HCT116 (cell line): Measurements from ENCODE around the gene ILDR1. TPM values are rescaled to one million over a fixed set of nuclear protein-coding genes. Genes with fewer than 3 reads are reported as not detected.

Experiments
- ATAC-seq: fragments of 200-7000 bp; cut with Tn5 transposase; 2 replicates; pipeline ENCODE4 v1.9.1; 2020; ENCODE audit warnings: mild to moderate bottlenecking, moderate library complexity
- BruUV-seq: library from RNA; stranded (reverse); fragments of 400-500 nt; replicated peaks from 2 replicates; lab custom pipeline; 2021; lab: Mats Ljungman, UMichigan
- CTCF ChIA-PET: fragments of 300-600 bp; sonication (Branson Sonifier 250); formaldehyde crosslinking; loops from one replicate; lab custom pipeline; 2021; ENCODE audit warnings: antibody characterized with exemption; lab: Charles Lee
- POLR2A ChIA-PET: fragments of 300-600, 350-600 bp; sonication (Branson Sonifier 250); formaldehyde crosslinking; loops from one replicate; lab custom pipeline; 2021; ENCODE audit warnings: antibody characterized with exemption; lab: Charles Lee
- RAD21 ChIA-PET, 2 experiments: fragments of 300-600 bp; sonication (Branson Sonifier 250); formaldehyde crosslinking; loops; one replicate each; lab custom pipeline; 2023; ENCODE audit warnings: low total read pairs in 2 of 2; ENCODE audit not compliant: uncharacterized antibody in 2 of 2, unreplicated experiment in 2 of 2, low non-redundant PET in 1 of 2; lab: Charles Lee
- DNase-seq: peaks from one replicate; pipeline ENCODE4 v3.0.0-alpha.2; 2010; ENCODE audit warnings: low read depth, low spot score
- H2AFZ ChIP-seq: fragments of 200-600 bp; shearing (Covaris generic), sonication (generic); 2 replicates; pipeline ENCODE4 v1.6.1; 2017; ENCODE audit warnings: low read depth, mixed run types, mixed read lengths, antibody characterized with exemption, low read length; ENCODE audit not compliant: poor library complexity, severe bottlenecking
- H3K27ac ChIP-seq: 2 replicates; pipeline ENCODE4 v1.5.1; 2012; ENCODE audit warnings: low read depth, low read length
- H3K27me3 ChIP-seq: fragments of 200-600 bp; sonication (generic); 2 replicates; pipeline ENCODE4 v1.6.1; 2016; ENCODE audit warnings: mixed run types, low read length, mixed read lengths; ENCODE audit not compliant: insufficient read depth
- H3K36me3 ChIP-seq, 2 experiments: fragments of 200-500 bp in 1 of 2; fragments of 200-600 bp in 1 of 2; sonication (Bioruptor generic) in 1 of 2; sonication (generic) in 1 of 2; 2 replicates each; pipeline versions ENCODE4 v1.5.1 to v1.6.1; 2014 to 2016; ENCODE audit warnings: low read length in 2 of 2, inconsistent platforms in 1 of 2, mixed read lengths in 1 of 2, mixed run types in 1 of 2; ENCODE audit not compliant: insufficient read depth in 2 of 2, control insufficient read depth in 1 of 2
- H3K4me1 ChIP-seq, 2 experiments: fragments of 200-600 bp in 1 of 2; sonication (generic) in 1 of 2; 2 replicates each; pipeline versions ENCODE4 v1.5.1 to v1.6.1; 2012 to 2017; ENCODE audit warnings: low read length in 2 of 2, inconsistent platforms in 1 of 2, mild to moderate bottlenecking in 1 of 2, mixed read lengths in 1 of 2, mixed run types in 1 of 2, moderate library complexity in 1 of 2; ENCODE audit not compliant: insufficient read depth in 2 of 2, control insufficient read depth in 1 of 2
- H3K4me2 ChIP-seq: fragments of 200-600 bp; sonication (generic); 2 replicates; pipeline ENCODE4 v1.6.1; 2017; ENCODE audit warnings: mixed run types, low read length, mixed read lengths
- H3K4me3 ChIP-seq, 2 experiments: fragments of 200-600 bp in 1 of 2; sonication (generic) in 1 of 2; replicated peaks in 1 of 2; 2 replicates each; pipeline ENCODE4 v1.5.1; 2011 to 2016; ENCODE audit warnings: low read length in 2 of 2, control low read depth in 1 of 2, low read depth in 1 of 2, mild to moderate bottlenecking in 1 of 2, mixed read lengths in 1 of 2, mixed run types in 1 of 2
- H3K79me2 ChIP-seq: fragments of 200-600 bp; sonication (generic); 2 replicates; pipeline ENCODE4 v1.6.1; 2017; ENCODE audit warnings: mild to moderate bottlenecking, mixed run types, low read length, moderate library complexity, mixed read lengths; ENCODE audit not compliant: insufficient read depth
- H3K9ac ChIP-seq: fragments of 200-600 bp; sonication (generic); 2 replicates; pipeline ENCODE4 v1.6.1; 2016; ENCODE audit warnings: low read length, mixed read lengths
- H3K9me2 ChIP-seq: fragments of 200-600 bp; sonication (generic), shearing (Covaris generic); 2 replicates; pipeline ENCODE4 v1.6.1; 2017; ENCODE audit warnings: mixed run types, mild to moderate bottlenecking, moderate library complexity; ENCODE audit not compliant: insufficient read depth
- H3K9me3 ChIP-seq, 2 experiments: fragments of 200-500 bp in 1 of 2; fragments of 200-600 bp in 1 of 2; sonication (Bioruptor generic) in 1 of 2; sonication (generic) in 1 of 2; 2 replicates each; pipeline ENCODE4 v1.6.1; 2014 to 2017; ENCODE audit warnings: low read length in 2 of 2, mixed read lengths in 2 of 2, inconsistent platforms in 1 of 2, low read depth in 1 of 2, mild to moderate bottlenecking in 1 of 2, mixed run types in 1 of 2, moderate library complexity in 1 of 2; ENCODE audit not compliant: control insufficient read depth in 1 of 2, insufficient read depth in 1 of 2
- H4K20me1 ChIP-seq: fragments of 200-600 bp; sonication (generic), shearing (Covaris generic); 2 replicates; pipeline ENCODE4 v1.6.1; 2017; ENCODE audit warnings: mixed run types, mild to moderate bottlenecking, moderate library complexity; ENCODE audit not compliant: insufficient read depth
- CBX3 ChIP-seq: IDR thresholded peaks from 2 replicates; pipeline ENCODE4 v1.6.1; 2012; ENCODE audit warnings: low read depth
- CTCF ChIP-seq, 3 experiments: fragments of 200-600 bp in 1 of 3; sonication (generic) in 1 of 3; IDR thresholded peaks in 2 of 3; conservative IDR thresholded peaks in 1 of 3; 2 replicates each; pipeline ENCODE4 v1.5.1; 2012 to 2017; ENCODE audit warnings: low read depth in 2 of 3, low read length in 2 of 3, antibody characterized with exemption in 1 of 3, borderline replicate concordance in 1 of 3, control low read depth in 1 of 3, mild to moderate bottlenecking in 1 of 3, mixed read lengths in 1 of 3, mixed run types in 1 of 3, moderate library complexity in 1 of 3; ENCODE audit not compliant: insufficient read depth in 1 of 3
- EGR1 ChIP-seq: IDR thresholded peaks from 2 replicates; pipeline ENCODE4 v1.6.1; 2012; ENCODE audit warnings: low read depth
- EZH2 ChIP-seq: fragments of 200-600 bp; sonication (generic); IDR thresholded peaks from 2 replicates; pipeline ENCODE4 v1.6.1; 2017; ENCODE audit warnings: antibody characterized with exemption, mixed run types
- MAX ChIP-seq: IDR thresholded peaks from 2 replicates; pipeline ENCODE4 v1.6.1; 2012
- POLR2AphosphoS5 ChIP-seq: IDR thresholded peaks from 2 replicates; pipeline ENCODE4 v1.6.1; 2011; ENCODE audit warnings: mild to moderate bottlenecking, low read depth, low read length, moderate library complexity
- RAD21 ChIP-seq: IDR thresholded peaks from 2 replicates; pipeline ENCODE4 v1.6.1; 2012; ENCODE audit warnings: low read depth, mild to moderate bottlenecking
- SIN3A ChIP-seq: IDR thresholded peaks from 2 replicates; pipeline ENCODE4 v1.6.1; 2012; ENCODE audit warnings: low read depth
- SRF ChIP-seq: IDR thresholded peaks from 2 replicates; pipeline ENCODE4 v1.6.1; 2012; ENCODE audit warnings: low read depth
- TCF7L2 ChIP-seq: IDR thresholded peaks from 2 replicates; pipeline ENCODE4 v1.7.0; 2011; ENCODE audit warnings: borderline replicate concordance, inconsistent platforms; ENCODE audit not compliant: insufficient read depth, insufficient read length; ENCODE audit errors: extremely low read depth
- YY1 ChIP-seq: IDR thresholded peaks from 2 replicates; pipeline ENCODE4 v1.6.1; 2011; ENCODE audit warnings: low read length, low read depth, moderate library complexity, mild to moderate bottlenecking; ENCODE audit not compliant: insufficient replicate concordance; ENCODE audit errors: extremely low read depth
- ZBTB33 ChIP-seq: IDR thresholded peaks from 2 replicates; pipeline ENCODE4 v1.6.1; 2011; ENCODE audit warnings: mild to moderate bottlenecking, low read length, moderate library complexity; ENCODE audit not compliant: insufficient replicate concordance; ENCODE audit errors: extremely low read depth
- ZFX ChIP-seq: fragments of 450-650 bp; IDR thresholded peaks from 2 replicates; pipeline ENCODE4 v1.6.1; 2017
- ZNF274 ChIP-seq: fragments of 200-500 bp; sonication (Bioruptor generic); IDR thresholded peaks from 2 replicates; pipeline ENCODE4 v1.6.1; 2014; ENCODE audit warnings: mild to moderate bottlenecking, low read depth, low read length, inconsistent platforms
- intact Hi-C: fragments of 100-400 bp; cut with micrococcal nuclease; formaldehyde crosslinking; loops from 2 replicates; pipeline ENCODE4 v1.10.0; 2022
- total RNA-seq: library from RNA; stranded (reverse); gene quantifications from one replicate; pipeline ENCODE4 v1.2.1, GENCODE V29; 2021; ENCODE audit not compliant: unreplicated experiment

The ILDR1 gene
- total RNA-seq, 1 experiment from 2014 or later, result 2.9 TPM

DNA sequence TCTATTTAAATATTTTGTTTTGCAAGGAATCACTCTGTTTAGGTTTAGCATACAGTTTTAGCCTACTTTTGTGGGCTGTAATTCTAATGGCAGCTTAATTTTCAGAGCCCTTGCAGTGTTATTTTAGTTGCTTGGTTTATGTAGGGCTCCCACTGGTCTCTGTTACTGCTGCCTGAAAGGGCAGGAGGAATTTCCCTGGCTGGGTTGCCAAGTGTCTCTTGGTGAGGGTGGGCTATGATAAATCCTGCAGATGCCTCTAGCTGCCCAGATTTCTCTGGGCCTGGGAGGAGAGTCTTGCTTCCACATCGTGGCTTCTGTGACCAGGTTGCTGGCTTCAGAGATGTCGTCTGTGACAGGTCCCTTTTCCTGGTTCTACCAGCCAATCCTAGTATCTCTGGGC lies 36.2 kb downstream of the ILDR1 start:
- H3K79me2 ChIP-seq, result no peaks in the 10 kb centered on the region
- no peaks in the 10 kb centered on the region for H3K9me2 ChIP-seq
- no peak for TF ChIP-seq CTCF (IDR thresholded peaks at IDR 0.05 in 2 of 3, conservative IDR thresholded peaks at IDR 0.05 in 1 of 3; ENCODE audit: borderline replicate concordance in 1 of 3, insufficient read depth in 1 of 3, low read depth in 2 of 3, low read length in 2 of 3)
- TF ChIP-seq TCF7L2, result no peak
- no peak for TF ChIP-seq ZFX
- TF ChIP-seq SRF, result no peak
- no peak for TF ChIP-seq EZH2
- BruUV-seq, result no TSS peak
- no peaks in the 10 kb centered on the region for H4K20me1 ChIP-seq
- ATAC-seq, result no peak
- H3K36me3 ChIP-seq, result no peaks in the 10 kb centered on the region
- H3K4me1 ChIP-seq, result no peaks in the 10 kb centered on the region
- no peak overlapping the region for H3K4me2 ChIP-seq
- no peak overlapping the region for H3K27ac ChIP-seq
- H2AFZ ChIP-seq, result no peak overlapping the region
- no peak overlapping the region for H3K4me3 ChIP-seq
- H3K9ac ChIP-seq, result no peak overlapping the region
- H3K9me3 ChIP-seq, result peaks cover 0 to 3% of the 10 kb centered on the region in 2 experiments; a peak in 2 of 4 replicates
- ChIA-PET CTCF (no interaction called here), POLR2A (no interaction called here), RAD21 (no interaction called here)
- no peak for DNase-seq
- no peaks in the 10 kb centered on the region for H3K27me3 ChIP-seq
- intact Hi-C loops, result no loop called here

DNA sequence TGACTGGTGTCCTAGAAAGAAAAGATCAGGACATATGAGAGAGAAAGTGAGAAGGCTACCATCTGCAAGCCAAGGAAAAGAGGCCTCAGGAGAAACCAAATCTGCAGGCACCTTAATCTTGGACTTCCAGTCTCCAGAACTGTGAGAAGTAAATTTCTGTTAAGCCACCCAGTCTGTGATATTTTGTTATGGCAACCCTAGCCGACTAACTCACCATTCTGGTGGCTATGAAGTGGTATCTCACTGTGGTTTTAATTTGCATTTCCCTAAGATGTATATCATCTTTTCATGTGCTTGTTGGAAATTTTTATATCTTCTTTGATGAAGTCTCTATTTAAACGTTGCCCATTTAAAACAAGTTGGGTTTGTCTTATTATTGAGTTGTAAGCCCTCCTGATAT lies 40.6 kb downstream of the ILDR1 start:
- no peaks in the 10 kb centered on the region for H4K20me1 ChIP-seq
- H3K9ac ChIP-seq, result no peak overlapping the region
- H3K4me1 ChIP-seq, result no peaks in the 10 kb centered on the region
- H3K9me2 ChIP-seq, result no peaks in the 10 kb centered on the region
- H3K27me3 ChIP-seq, result no peaks in the 10 kb centered on the region
- POLR2A ChIA-PET, result no interaction called here
- BruUV-seq, result no TSS peak
- H3K4me2 ChIP-seq, result no peak overlapping the region
- peaks cover 0 to 3% of the 10 kb centered on the region in 2 experiments; a peak in 2 of 4 replicates for H3K9me3 ChIP-seq
- H3K36me3 ChIP-seq, result no peaks in the 10 kb centered on the region
- no peaks in the 10 kb centered on the region for H3K79me2 ChIP-seq
- intact Hi-C loops, result no loop called here
- H3K4me3 ChIP-seq, result no peak overlapping the region
- DNase-seq (no peak), ATAC-seq (no peak)
- CTCF ChIA-PET, result no interaction called here
- H3K27ac ChIP-seq, result no peak overlapping the region
- H2AFZ ChIP-seq, result no peak overlapping the region
- RAD21 ChIA-PET, result no interaction called here
- TF ChIP-seq ZFX, result no peak
- no peak for TF ChIP-seq ZNF274
- TF ChIP-seq CTCF (IDR thresholded peaks at IDR 0.05 in 2 of 3, conservative IDR thresholded peaks at IDR 0.05 in 1 of 3; ENCODE audit: borderline replicate concordance in 1 of 3, insufficient read depth in 1 of 3, low read depth in 2 of 3, low read length in 2 of 3), result no peak
- no peak for TF ChIP-seq ZBTB33
- no peak for TF ChIP-seq SIN3A
- TF ChIP-seq POLR2AphosphoS5, result no peak
- no peak for TF ChIP-seq RAD21
- TF ChIP-seq CBX3, result no peak
- no peak for TF ChIP-seq YY1
- TF ChIP-seq EGR1, result no peak
- TF ChIP-seq MAX, result no peak
